K562 (cell line): ENCODE data around the gene SNUPN. TPM values are rescaled to one million over a fixed set of nuclear protein-coding genes. Genes with fewer than 3 reads are reported as not detected.

Source experiments
- AFF1 ChIP-seq, 2 experiments: fragments of 450-650 bp; IDR thresholded peaks; 2 replicates each; pipeline ENCODE4 v1.6.1; 2018; ENCODE audit warnings: mild to moderate bottlenecking in 2 of 2, low read depth in 1 of 2; ENCODE audit not compliant: partially characterized antibody in 2 of 2
- BCOR ChIP-seq: fragments of 450-650 bp; IDR thresholded peaks from 2 replicates; pipeline ENCODE4 v1.6.1; 2016
- CCAR2 ChIP-seq: fragments of 200-400 bp; formaldehyde crosslinking; IDR thresholded peaks from 2 replicates; pipeline ENCODE4 v1.6.1; 2017; ENCODE audit warnings: mild to moderate bottlenecking, low read depth, low read length
- MTA2 ChIP-seq: fragments of 450-650 bp; IDR thresholded peaks from 2 replicates; pipeline ENCODE4 v1.6.1; 2016; ENCODE audit warnings: low read depth
- NR3C1 ChIP-seq: sonication (generic); formaldehyde crosslinking; IDR thresholded peaks from 2 replicates; pipeline ENCODE4 v1.8.1; 2022; ENCODE audit warnings: missing genetic modification reagents
- PRPF4 ChIP-seq: fragments of 200-400 bp; formaldehyde crosslinking; IDR thresholded peaks from one replicate; pipeline ENCODE4 v1.6.1; 2017; ENCODE audit warnings: low read length, low read depth, mild to moderate bottlenecking; ENCODE audit not compliant: insufficient read depth, poor library complexity, severe bottlenecking
- RB1 ChIP-seq: fragments of 450-650 bp; IDR thresholded peaks from 2 replicates; pipeline ENCODE4 v1.6.1; 2017; ENCODE audit warnings: low read depth, mild to moderate bottlenecking
- TBP ChIP-seq: optimal IDR thresholded peaks from 2 replicates; pipeline ENCODE3; 2011; ENCODE audit warnings: low read depth, low read length, improper control_type of control experiment
- ZFP1 ChIP-seq: fragments of 450-650 bp; formaldehyde crosslinking; IDR thresholded peaks from 2 replicates; pipeline ENCODE4 v1.4.0; 2020; ENCODE audit warnings: mild to moderate bottlenecking, mixed read lengths
- ZNF253 ChIP-seq: fragments of 250-450 bp; sonication (Bioruptor Pico); conservative IDR thresholded peaks from 2 replicates; pipeline ENCODE4 v1.6.1; 2021; ENCODE audit warnings: mild to moderate bottlenecking
- ZNF354B ChIP-seq: fragments of 250-450 bp; sonication (Bioruptor Pico); IDR thresholded peaks from 2 replicates; pipeline ENCODE4 v1.4.0; 2020
- polyA plus RNA-seq, 8 experiments: library from polyadenylated mRNA; depleted of rRNA in 4 of 8; stranded (reverse) in 5 of 8; unstranded in 3 of 8; fragments of >200 nt; fragmentation: Nextera tagmentation in 2 of 8; fragmentation: Illumina TruSeq in 1 of 8; extraction: Ambion mirVana in 2 of 8; extraction: Trizol in 1 of 8; gene quantifications; 2 replicates each; pipeline versions ENCODE4 v1.2.1 to v1.2.3, GENCODE V29; 2011 to 2014; ENCODE audit warnings: inconsistent platforms in 1 of 8, missing spikeins in 1 of 8
- total RNA-seq, 7 experiments: library from RNA; depleted of rRNA in 6 of 7; stranded (reverse); fragments of >200 nt in 6 of 7; fragmentation: Illumina TruSeq in 2 of 7; extraction: Trizol in 2 of 7; gene quantifications; 2 replicates each; pipeline versions ENCODE4 v1.2.1 to v1.2.3, GENCODE V29; 2011 to 2021; ENCODE audit warnings: low replicate concordance in 1 of 7
- TF ChIP-seq, protein P1 (sequence below): fragments of 200-800 bp; sonication (Bioruptor generic); IDR thresholded peaks from 2 replicates; pipeline ENCODE4 v1.6.1; 2017; ENCODE audit warnings: missing genetic modification characterization, missing compliant biosample characterization
- TF ChIP-seq, protein P2 (sequence below): sonication (generic); formaldehyde crosslinking; IDR thresholded peaks from 2 replicates; pipeline ENCODE4 v1.8.1; 2023; ENCODE audit warnings: mild to moderate bottlenecking, missing genetic modification reagents
- TF ChIP-seq, protein P3 (sequence below): fragments of 200-800 bp; sonication (Bioruptor generic); IDR thresholded peaks from 2 replicates; pipeline ENCODE4 v1.6.1; 2016; ENCODE audit warnings: missing genetic modification characterization, missing compliant biosample characterization

The SNUPN gene
- total and polyA plus RNA-seq, 9 of the 15 experiments (the other 6 are each of a cell fraction or from before 2014, with no cell fraction given), result 32.2 to 78.3 (median 40.0) TPM

DNA sequence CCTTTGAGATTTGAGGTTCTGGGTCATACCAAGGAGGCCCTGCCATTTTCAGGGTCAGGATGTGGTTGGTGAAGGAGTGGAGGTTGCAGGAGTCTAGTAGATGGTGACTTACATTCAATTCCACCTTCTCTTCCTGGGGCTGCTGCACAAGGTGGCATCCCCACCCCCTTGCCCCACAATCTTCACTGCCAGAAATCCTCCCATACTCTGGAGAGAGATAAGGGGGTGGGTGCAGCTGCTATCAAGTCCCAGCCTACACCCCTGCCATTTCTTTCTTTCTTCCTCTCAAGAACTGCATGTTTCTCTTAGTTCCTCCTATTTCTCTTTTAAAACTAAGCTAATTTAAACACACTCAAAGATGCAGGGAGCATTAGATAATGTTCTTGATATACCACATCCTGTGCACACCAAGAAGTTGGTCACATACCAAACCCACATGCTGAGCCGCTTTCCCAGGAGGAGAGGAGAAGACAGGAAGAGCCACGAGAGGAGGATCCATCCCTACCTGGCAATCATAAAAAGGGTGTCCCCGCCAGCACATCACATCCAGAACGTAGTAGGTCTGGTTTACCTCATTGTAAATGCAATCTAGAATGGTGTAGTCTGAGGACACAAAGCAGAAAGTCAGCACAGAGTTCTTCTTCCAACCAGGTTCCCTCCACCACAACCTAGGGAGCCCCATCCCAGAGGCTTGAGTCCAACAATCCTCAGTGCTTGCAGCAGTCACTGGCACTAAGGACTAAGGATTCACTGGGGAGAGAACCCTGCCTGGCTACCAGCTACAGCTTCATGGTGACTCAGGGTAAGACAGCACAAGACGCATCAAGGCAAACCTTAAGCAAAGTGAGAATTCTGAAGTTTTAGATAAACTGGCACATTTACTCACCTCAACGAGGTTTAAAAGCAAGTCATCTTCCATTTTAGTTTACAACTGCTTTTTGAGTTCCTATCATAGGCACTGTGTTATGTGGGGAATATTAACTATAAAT, 18.5 kb downstream of the SNUPN start (continued):
- TF ChIP-seq AFF1 (IDR thresholded peaks at IDR 0.05; ENCODE audit: low read depth in 1 of 2, partially characterized antibody in 2 of 2) (no peak), NR3C1 (CRISPR knock-in tag) (no peak), RB1 (no peak), ZFP1 (CRISPR knock-in tag) (no peak), MTA2 (0 out of 2 replicates have a peak, but pooled peaks have one; percentile 39), PRPF4 (no peak), ZNF253 (CRISPR knock-in tag) (no peak), CCAR2 (no peak), ZNF354B (no peak), BCOR (no peak), TBP (no peak)
- TF ChIP-seq, protein P1, sequence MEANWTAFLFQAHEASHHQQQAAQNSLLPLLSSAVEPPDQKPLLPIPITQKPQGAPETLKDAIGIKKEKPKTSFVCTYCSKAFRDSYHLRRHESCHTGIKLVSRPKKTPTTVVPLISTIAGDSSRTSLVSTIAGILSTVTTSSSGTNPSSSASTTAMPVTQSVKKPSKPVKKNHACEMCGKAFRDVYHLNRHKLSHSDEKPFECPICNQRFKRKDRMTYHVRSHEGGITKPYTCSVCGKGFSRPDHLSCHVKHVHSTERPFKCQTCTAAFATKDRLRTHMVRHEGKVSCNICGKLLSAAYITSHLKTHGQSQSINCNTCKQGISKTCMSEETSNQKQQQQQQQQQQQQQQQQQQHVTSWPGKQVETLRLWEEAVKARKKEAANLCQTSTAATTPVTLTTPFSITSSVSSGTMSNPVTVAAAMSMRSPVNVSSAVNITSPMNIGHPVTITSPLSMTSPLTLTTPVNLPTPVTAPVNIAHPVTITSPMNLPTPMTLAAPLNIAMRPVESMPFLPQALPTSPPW (CRISPR knock-in tag), result peak; percentile 68
- TF ChIP-seq, protein P2, sequence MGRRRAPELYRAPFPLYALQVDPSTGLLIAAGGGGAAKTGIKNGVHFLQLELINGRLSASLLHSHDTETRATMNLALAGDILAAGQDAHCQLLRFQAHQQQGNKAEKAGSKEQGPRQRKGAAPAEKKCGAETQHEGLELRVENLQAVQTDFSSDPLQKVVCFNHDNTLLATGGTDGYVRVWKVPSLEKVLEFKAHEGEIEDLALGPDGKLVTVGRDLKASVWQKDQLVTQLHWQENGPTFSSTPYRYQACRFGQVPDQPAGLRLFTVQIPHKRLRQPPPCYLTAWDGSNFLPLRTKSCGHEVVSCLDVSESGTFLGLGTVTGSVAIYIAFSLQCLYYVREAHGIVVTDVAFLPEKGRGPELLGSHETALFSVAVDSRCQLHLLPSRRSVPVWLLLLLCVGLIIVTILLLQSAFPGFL (CRISPR knock-in tag), result no peak
- TF ChIP-seq, protein P3, sequence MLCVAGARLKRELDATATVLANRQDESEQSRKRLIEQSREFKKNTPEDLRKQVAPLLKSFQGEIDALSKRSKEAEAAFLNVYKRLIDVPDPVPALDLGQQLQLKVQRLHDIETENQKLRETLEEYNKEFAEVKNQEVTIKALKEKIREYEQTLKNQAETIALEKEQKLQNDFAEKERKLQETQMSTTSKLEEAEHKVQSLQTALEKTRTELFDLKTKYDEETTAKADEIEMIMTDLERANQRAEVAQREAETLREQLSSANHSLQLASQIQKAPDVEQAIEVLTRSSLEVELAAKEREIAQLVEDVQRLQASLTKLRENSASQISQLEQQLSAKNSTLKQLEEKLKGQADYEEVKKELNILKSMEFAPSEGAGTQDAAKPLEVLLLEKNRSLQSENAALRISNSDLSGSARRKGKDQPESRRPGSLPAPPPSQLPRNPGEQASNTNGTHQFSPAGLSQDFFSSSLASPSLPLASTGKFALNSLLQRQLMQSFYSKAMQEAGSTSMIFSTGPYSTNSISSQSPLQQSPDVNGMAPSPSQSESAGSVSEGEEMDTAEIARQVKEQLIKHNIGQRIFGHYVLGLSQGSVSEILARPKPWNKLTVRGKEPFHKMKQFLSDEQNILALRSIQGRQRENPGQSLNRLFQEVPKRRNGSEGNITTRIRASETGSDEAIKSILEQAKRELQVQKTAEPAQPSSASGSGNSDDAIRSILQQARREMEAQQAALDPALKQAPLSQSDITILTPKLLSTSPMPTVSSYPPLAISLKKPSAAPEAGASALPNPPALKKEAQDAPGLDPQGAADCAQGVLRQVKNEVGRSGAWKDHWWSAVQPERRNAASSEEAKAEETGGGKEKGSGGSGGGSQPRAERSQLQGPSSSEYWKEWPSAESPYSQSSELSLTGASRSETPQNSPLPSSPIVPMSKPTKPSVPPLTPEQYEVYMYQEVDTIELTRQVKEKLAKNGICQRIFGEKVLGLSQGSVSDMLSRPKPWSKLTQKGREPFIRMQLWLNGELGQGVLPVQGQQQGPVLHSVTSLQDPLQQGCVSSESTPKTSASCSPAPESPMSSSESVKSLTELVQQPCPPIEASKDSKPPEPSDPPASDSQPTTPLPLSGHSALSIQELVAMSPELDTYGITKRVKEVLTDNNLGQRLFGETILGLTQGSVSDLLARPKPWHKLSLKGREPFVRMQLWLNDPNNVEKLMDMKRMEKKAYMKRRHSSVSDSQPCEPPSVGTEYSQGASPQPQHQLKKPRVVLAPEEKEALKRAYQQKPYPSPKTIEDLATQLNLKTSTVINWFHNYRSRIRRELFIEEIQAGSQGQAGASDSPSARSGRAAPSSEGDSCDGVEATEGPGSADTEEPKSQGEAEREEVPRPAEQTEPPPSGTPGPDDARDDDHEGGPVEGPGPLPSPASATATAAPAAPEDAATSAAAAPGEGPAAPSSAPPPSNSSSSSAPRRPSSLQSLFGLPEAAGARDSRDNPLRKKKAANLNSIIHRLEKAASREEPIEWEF (CRISPR knock-in tag), result no peak
